ENCODE data around the gene MYO1H.

MYO1H gene

GRCh38 chr12:109481863-109482262, 134.2 kb downstream of the MYO1H start:
- TF ChIP-seq TAF1 (IDR thresholded peaks at IDR 0.05; ENCODE audit: borderline replicate concordance, insufficient read depth, low read length) (no peak), FOXP2 (optimal IDR thresholded peaks at IDR 0.05; ENCODE audit: borderline replicate concordance, extremely low read depth, extremely low read length, insufficient read depth) (no peak), POLR2AphosphoS5 (IDR thresholded peaks at IDR 0.05; ENCODE audit: low read depth, low read length) (no peak), SIN3A (IDR thresholded peaks at IDR 0.05; ENCODE audit: borderline replicate concordance, insufficient read depth, low read length) (no peak)
- TF ChIP-seq, protein P1, sequence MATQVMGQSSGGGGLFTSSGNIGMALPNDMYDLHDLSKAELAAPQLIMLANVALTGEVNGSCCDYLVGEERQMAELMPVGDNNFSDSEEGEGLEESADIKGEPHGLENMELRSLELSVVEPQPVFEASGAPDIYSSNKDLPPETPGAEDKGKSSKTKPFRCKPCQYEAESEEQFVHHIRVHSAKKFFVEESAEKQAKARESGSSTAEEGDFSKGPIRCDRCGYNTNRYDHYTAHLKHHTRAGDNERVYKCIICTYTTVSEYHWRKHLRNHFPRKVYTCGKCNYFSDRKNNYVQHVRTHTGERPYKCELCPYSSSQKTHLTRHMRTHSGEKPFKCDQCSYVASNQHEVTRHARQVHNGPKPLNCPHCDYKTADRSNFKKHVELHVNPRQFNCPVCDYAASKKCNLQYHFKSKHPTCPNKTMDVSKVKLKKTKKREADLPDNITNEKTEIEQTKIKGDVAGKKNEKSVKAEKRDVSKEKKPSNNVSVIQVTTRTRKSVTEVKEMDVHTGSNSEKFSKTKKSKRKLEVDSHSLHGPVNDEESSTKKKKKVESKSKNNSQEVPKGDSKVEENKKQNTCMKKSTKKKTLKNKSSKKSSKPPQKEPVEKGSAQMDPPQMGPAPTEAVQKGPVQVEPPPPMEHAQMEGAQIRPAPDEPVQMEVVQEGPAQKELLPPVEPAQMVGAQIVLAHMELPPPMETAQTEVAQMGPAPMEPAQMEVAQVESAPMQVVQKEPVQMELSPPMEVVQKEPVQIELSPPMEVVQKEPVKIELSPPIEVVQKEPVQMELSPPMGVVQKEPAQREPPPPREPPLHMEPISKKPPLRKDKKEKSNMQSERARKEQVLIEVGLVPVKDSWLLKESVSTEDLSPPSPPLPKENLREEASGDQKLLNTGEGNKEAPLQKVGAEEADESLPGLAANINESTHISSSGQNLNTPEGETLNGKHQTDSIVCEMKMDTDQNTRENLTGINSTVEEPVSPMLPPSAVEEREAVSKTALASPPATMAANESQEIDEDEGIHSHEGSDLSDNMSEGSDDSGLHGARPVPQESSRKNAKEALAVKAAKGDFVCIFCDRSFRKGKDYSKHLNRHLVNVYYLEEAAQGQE (IDR thresholded peaks at IDR 0.05; ENCODE audit: insufficient read depth in 1 of 2, low read depth in 2 of 2, low read length in 2 of 2): no peak

- no peak for TF ChIP-seq TAF1 (IDR thresholded peaks at IDR 0.05; ENCODE audit: borderline replicate concordance, insufficient read depth, low read length)
- no peak for TF ChIP-seq FOXP2 (optimal IDR thresholded peaks at IDR 0.05; ENCODE audit: borderline replicate concordance, extremely low read depth, extremely low read length, insufficient read depth)
- TF ChIP-seq, protein P1 (IDR thresholded peaks at IDR 0.05; ENCODE audit: insufficient read depth in 1 of 2, low read depth in 2 of 2, low read length in 2 of 2): no peak
- TF ChIP-seq POLR2AphosphoS5 (IDR thresholded peaks at IDR 0.05; ENCODE audit: low read depth, low read length): no peak
- TF ChIP-seq SIN3A (IDR thresholded peaks at IDR 0.05; ENCODE audit: borderline replicate concordance, insufficient read depth, low read length): no peak
Measured at GRCh38 chr12:109482491-109482890, 134.8 kb downstream of the MYO1H start.

- TF ChIP-seq, protein P1 (IDR thresholded peaks at IDR 0.05; ENCODE audit: insufficient read depth in 1 of 2, low read depth in 2 of 2, low read length in 2 of 2): no peak
- no peak for TF ChIP-seq FOXP2 (optimal IDR thresholded peaks at IDR 0.05; ENCODE audit: borderline replicate concordance, extremely low read depth, extremely low read length, insufficient read depth)
- TF ChIP-seq SIN3A (IDR thresholded peaks at IDR 0.05; ENCODE audit: borderline replicate concordance, insufficient read depth, low read length): no peak
- TF ChIP-seq TAF1 (IDR thresholded peaks at IDR 0.05; ENCODE audit: borderline replicate concordance, insufficient read depth, low read length): no peak
- TF ChIP-seq POLR2AphosphoS5 (IDR thresholded peaks at IDR 0.05; ENCODE audit: low read depth, low read length): no peak
Measured at GRCh38 chr12:109482894-109483293, 135.2 kb downstream of the MYO1H start.

DNA sequence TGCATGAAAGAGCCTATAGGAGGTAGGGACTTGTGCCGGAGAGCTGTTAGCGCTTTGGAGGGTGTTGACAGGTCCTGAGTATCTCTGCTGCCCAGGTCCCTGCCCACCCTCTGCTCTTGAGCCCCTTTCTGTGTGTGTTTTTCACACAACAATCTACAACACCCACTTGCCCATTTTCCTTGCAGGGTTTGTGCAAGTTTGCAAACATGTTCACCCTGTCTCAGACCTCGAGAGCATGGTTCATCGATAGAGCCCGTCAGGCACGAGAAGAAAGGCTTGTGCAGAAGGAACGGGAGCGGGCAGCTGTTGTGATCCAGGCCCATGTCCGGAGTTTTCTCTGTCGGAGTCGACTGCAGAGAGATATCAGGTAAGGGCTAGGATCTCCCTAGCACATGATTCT, 135.6 kb downstream of the MYO1H start:
- TF ChIP-seq POLR2AphosphoS5 (IDR thresholded peaks at IDR 0.05; ENCODE audit: low read depth, low read length) (no peak), FOXP2 (optimal IDR thresholded peaks at IDR 0.05; ENCODE audit: borderline replicate concordance, extremely low read depth, extremely low read length, insufficient read depth) (no peak), SIN3A (IDR thresholded peaks at IDR 0.05; ENCODE audit: borderline replicate concordance, insufficient read depth, low read length) (no peak), TAF1 (IDR thresholded peaks at IDR 0.05; ENCODE audit: borderline replicate concordance, insufficient read depth, low read length) (no peak)
- TF ChIP-seq, protein P1 (IDR thresholded peaks at IDR 0.05; ENCODE audit: insufficient read depth in 1 of 2, low read depth in 2 of 2, low read length in 2 of 2): no peak

- TF ChIP-seq FOXP2 (optimal IDR thresholded peaks at IDR 0.05; ENCODE audit: borderline replicate concordance, extremely low read depth, extremely low read length, insufficient read depth): no peak
- TF ChIP-seq, protein P1 (IDR thresholded peaks at IDR 0.05; ENCODE audit: insufficient read depth in 1 of 2, low read depth in 2 of 2, low read length in 2 of 2): no peak
- TF ChIP-seq POLR2AphosphoS5 (IDR thresholded peaks at IDR 0.05; ENCODE audit: low read depth, low read length): no peak
- TF ChIP-seq TAF1 (IDR thresholded peaks at IDR 0.05; ENCODE audit: borderline replicate concordance, insufficient read depth, low read length): no peak
- no peak for TF ChIP-seq SIN3A (IDR thresholded peaks at IDR 0.05; ENCODE audit: borderline replicate concordance, insufficient read depth, low read length)
Measured at GRCh38 chr12:109485201-109485600, 137.5 kb downstream of the MYO1H start.

All from PFSK-1 (cell line).